Endothelial cell (in vitro differentiated cells): ENCODE results near the gene FBLN2. TPM values are rescaled to one million over a fixed set of nuclear protein-coding genes. Genes with fewer than 3 reads are reported as not detected.

Source experiments
- DNase-seq: peaks from one replicate; pipeline ENCODE4 v3.0.0; 2021; ENCODE audit warnings: low spot score
- H3K27ac Mint-ChIP-seq: one replicate; pipeline ENCODE4 v1.8.0; 2021; ENCODE audit warnings: mixed read lengths, inconsistent platforms; ENCODE audit not compliant: unreplicated experiment
- H3K27me3 Mint-ChIP-seq: one replicate; pipeline ENCODE4 v1.8.0; 2021; ENCODE audit warnings: mild to moderate bottlenecking, moderate library complexity, mixed read lengths, inconsistent platforms; ENCODE audit not compliant: unreplicated experiment
- H3K36me3 Mint-ChIP-seq: one replicate; pipeline ENCODE4 v1.8.0; 2021; ENCODE audit warnings: mild to moderate bottlenecking, low read depth, mixed read lengths, inconsistent platforms; ENCODE audit not compliant: unreplicated experiment
- H3K4me1 Mint-ChIP-seq: one replicate; pipeline ENCODE4 v1.8.0; 2021; ENCODE audit warnings: mild to moderate bottlenecking, mixed read lengths, inconsistent platforms; ENCODE audit not compliant: unreplicated experiment
- H3K4me3 Mint-ChIP-seq: one replicate; pipeline ENCODE4 v1.8.0; 2021; ENCODE audit warnings: mild to moderate bottlenecking, mixed read lengths, inconsistent platforms; ENCODE audit not compliant: unreplicated experiment
- H3K9me3 Mint-ChIP-seq: one replicate; pipeline ENCODE4 v1.8.0; 2021; ENCODE audit warnings: mixed read lengths, inconsistent platforms; ENCODE audit not compliant: unreplicated experiment
- CTCF ChIP-seq: fragments of 200-600 bp; sonication (generic); IDR thresholded peaks from one replicate; pipeline ENCODE4 v1.5.0; 2021; ENCODE audit warnings: antibody characterized with exemption; ENCODE audit not compliant: unreplicated experiment
- total RNA-seq: library from RNA; stranded (reverse); fragmentation: NEBNext Ultra II Directional; extraction: Animal tissue kit (Norgen Biotek cat#: 25700); gene quantifications from one replicate; pipeline ENCODE4 v1.2.1, GENCODE V29; 2021; ENCODE audit not compliant: unreplicated experiment

Gene FBLN2
- total RNA-seq, 1 donor from 2014 or later: 10.5 TPM

- no peak for TF ChIP-seq CTCF
- Mint-ChIP-seq H3K4me1 (no peaks in the 10 kb centered on the region), H3K36me3 (peaks cover 6% of the 10 kb centered on the region), H3K4me3 (no peak overlapping the region), H3K9me3 (no peaks in the 10 kb centered on the region), H3K27ac (no peak overlapping the region), H3K27me3 (peaks cover 14% of the 10 kb centered on the region)
- DNase-seq: no peak
Measured at GRCh38 chr3:13506239-13506638, 42.7 kb upstream of the FBLN2 start.

GRCh38 chr3:13506680-13507079, 42.2 kb upstream of the FBLN2 start:
- H3K27me3 Mint-ChIP-seq: peaks cover 18% of the 10 kb centered on the region
- H3K4me1 Mint-ChIP-seq: no peaks in the 10 kb centered on the region
- peaks cover 6% of the 10 kb centered on the region for H3K36me3 Mint-ChIP-seq
- no peak overlapping the region for H3K27ac Mint-ChIP-seq
- DNase-seq: no peak
- TF ChIP-seq CTCF: no peak
- H3K4me3 Mint-ChIP-seq: no peak overlapping the region
- no peaks in the 10 kb centered on the region for H3K9me3 Mint-ChIP-seq

GRCh38 chr3:13507247-13507569, 41.7 kb upstream of the FBLN2 start:
- Mint-ChIP-seq H3K27ac (no peak overlapping the region), H3K9me3 (no peaks in the 10 kb centered on the region), H3K36me3 (peaks cover 6% of the 10 kb centered on the region), H3K4me1 (no peaks in the 10 kb centered on the region), H3K4me3 (peak overlapping the region; percentile 42), H3K27me3 (peaks cover 15% of the 10 kb centered on the region)
- no peak for DNase-seq
- no peak for TF ChIP-seq CTCF

- DNase-seq: no peak
- H3K27me3 Mint-ChIP-seq: peaks cover 14% of the 10 kb centered on the region
- peak overlapping the region; percentile 42 for H3K4me3 Mint-ChIP-seq
- H3K9me3 Mint-ChIP-seq: no peaks in the 10 kb centered on the region
- TF ChIP-seq CTCF: no peak
- peaks cover 6% of the 10 kb centered on the region for H3K36me3 Mint-ChIP-seq
- H3K27ac Mint-ChIP-seq: no peak overlapping the region
- H3K4me1 Mint-ChIP-seq: no peaks in the 10 kb centered on the region
Measured at GRCh38 chr3:13507570-13508339, 41.2 kb upstream of the FBLN2 start.

GRCh38 chr3:13508496-13508895, 40.4 kb upstream of the FBLN2 start:
- Mint-ChIP-seq H3K4me1 (no peaks in the 10 kb centered on the region), H3K36me3 (peaks cover 4% of the 10 kb centered on the region), H3K27me3 (peaks cover 11% of the 10 kb centered on the region), H3K27ac (no peak overlapping the region), H3K4me3 (no peak overlapping the region), H3K9me3 (no peaks in the 10 kb centered on the region)
- no peak for DNase-seq
- TF ChIP-seq CTCF: no peak
